ENCODE results near the gene ACOX3.
"Not testable (repeated sequence)": the region's sequence is repeated elsewhere in the genome, so short reads cannot be mapped to it uniquely, and the experiment has no call there.

The ACOX3 gene

GRCh38 chr4:8346838-8347605 is 93.5 kb downstream of the ACOX3 start:
- Mint-ChIP-seq H3K9me3 (ENCODE audit: low read depth) (no peaks in the 10 kb centered on the region), H3K4me1 (ENCODE audit: low read depth) (no peaks in the 10 kb centered on the region), H3K4me3 (no peak overlapping the region), H3K27me3 (peaks cover 2% of the 10 kb centered on the region), H3K27ac (no peak overlapping the region), H3K36me3 (no peaks in the 10 kb centered on the region)

DNA sequence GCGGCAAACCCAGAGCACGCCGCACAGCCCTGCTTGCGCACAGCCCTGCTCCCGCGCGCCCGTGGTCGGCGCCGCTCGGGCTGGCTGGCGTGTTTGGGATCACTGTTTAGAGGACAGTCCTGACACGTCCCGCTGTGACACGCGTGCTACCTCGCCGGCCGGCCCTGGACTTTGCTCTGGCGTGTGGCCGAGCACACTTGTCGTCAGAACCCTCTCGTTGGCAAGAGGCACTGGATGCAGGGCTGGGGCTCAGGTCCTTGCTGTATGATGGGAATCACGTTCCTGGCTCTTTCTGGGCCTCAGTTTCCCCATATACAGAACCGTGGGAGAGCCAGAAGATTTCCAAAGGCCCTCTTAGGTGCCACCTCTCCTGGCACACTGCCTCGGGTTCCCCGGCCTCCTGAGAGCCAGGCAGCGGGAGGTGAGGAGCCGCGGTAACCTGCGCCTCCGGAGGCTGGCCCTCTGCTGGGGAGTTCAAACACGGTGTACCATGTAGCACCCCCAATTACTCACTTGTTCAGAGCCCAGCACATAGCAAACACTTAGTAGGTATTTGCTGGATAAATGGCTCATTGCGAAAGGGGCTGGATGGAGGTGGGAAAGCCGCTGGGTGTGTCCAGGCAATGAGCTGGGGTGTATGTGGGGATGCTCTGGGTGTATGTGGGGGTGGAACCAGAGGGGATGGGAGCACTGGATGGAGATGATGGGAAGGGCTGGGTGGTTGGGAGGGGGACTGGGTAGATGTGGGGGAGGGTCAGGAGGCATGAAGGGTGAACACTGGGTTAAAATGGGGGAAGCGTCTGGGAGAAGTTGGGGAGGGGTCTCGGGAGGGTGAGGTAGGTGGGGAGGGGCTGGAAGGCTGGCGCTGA is 94.3 kb downstream of the ACOX3 start:
- no peaks in the 10 kb centered on the region for H3K9me3 Mint-ChIP-seq (ENCODE audit: low read depth)
- peaks cover 2% of the 10 kb centered on the region for H3K27me3 Mint-ChIP-seq
- H3K4me1 Mint-ChIP-seq (ENCODE audit: low read depth): no peaks in the 10 kb centered on the region
- no peaks in the 10 kb centered on the region for H3K36me3 Mint-ChIP-seq
- H3K4me3 Mint-ChIP-seq: no peak overlapping the region
- no peak overlapping the region for H3K27ac Mint-ChIP-seq

DNA sequence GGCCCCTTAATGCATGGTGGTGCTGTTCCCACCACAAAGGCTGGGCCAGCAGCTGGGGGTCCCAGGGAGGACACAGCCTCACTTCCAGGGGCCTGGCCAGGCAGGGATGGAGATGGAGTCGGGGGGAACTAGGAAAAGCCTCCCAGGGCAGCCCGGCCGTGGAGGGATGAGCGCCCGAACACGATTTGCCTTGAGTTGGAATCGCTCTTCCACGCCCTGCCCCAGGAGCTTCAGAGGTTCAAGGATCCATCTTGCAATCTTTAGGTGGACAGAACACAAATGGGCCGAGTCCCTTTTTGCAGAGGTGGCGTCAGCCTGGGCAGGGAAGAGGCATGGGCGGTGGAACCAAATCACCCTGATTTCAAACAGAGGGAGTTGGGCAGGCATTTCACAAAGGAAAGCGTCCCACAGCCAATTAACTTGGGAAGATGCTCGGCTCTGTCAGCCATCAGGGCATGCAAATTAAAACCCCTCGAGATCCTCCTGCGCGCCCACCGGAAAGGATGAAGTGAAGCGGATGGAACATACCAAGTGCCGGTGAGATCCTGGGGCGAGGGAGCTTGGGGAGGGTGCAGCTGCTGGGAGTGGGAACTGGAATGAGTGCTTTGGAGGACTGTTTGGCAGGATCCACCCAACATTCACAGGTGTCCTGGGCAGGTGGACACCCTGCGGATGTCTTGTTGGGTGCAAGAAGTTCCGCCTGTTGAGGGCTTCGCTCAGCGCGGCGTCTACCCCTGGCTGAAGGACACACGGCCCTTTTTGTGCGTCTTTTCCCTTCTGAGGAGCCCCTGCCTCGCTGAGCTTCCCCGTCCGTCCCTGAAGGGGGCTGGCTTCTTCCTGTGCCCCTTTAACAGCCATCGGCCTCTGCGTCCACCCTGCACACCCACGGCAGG is 95.2 kb downstream of the ACOX3 start:
- no peaks in the 10 kb centered on the region for H3K9me3 Mint-ChIP-seq (ENCODE audit: low read depth)
- H3K36me3 Mint-ChIP-seq: no peaks in the 10 kb centered on the region
- no peak overlapping the region for H3K4me3 Mint-ChIP-seq

DNA sequence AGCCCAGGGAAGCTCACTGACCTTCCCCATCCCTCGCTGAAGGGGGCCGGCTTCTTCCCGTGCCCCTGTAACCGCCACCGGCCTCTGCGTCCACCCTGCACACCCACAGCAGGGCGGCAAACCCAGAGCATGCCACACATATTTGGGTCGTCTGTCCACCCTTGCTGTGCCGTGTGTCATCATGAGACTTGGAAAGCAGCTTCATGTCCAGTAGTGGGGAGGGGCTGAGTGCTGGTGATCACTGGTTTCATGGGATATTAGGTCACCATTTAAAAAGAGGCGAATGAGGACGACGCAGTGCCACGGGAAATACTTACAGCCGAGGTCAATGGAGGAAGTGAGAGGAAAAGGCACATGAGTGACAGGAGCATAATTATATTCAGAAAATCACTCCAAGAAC is 96.1 kb downstream of the ACOX3 start:
- H3K9me3 Mint-ChIP-seq (ENCODE audit: low read depth): no peaks in the 10 kb centered on the region
- H3K27me3 Mint-ChIP-seq: peaks cover 4% of the 10 kb centered on the region
- no peaks in the 10 kb centered on the region for H3K4me1 Mint-ChIP-seq (ENCODE audit: low read depth)
- no peak overlapping the region for H3K4me3 Mint-ChIP-seq
- H3K36me3 Mint-ChIP-seq: no peaks in the 10 kb centered on the region
- H3K27ac Mint-ChIP-seq: no peak overlapping the region

More for the DNA sequence above, 95.2 kb downstream of the ACOX3 start:
- Mint-ChIP-seq H3K27ac (no peak overlapping the region), H3K4me1 (ENCODE audit: low read depth) (no peaks in the 10 kb centered on the region), H3K27me3 (peaks cover 4% of the 10 kb centered on the region)

DNA sequence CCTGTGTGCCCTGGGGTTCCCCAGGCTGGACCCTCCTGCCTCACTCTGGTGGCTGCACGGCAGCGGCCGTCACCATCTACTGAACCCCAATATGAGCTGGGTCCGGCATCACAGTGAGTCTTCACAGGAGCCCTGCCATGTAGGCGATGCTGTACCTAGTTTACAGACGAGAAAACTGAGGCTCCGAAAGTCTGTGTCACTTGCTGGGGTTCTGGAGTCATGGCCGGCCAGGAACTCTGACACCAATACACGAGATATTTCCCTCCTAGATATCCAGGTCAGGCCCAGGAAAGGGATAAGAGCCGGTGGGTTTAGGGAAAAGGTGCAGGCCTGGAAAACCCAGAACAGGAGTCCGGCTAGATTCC is 96.6 kb downstream of the ACOX3 start:
- no peak overlapping the region for H3K27ac Mint-ChIP-seq
- no peaks in the 10 kb centered on the region for H3K36me3 Mint-ChIP-seq
- H3K27me3 Mint-ChIP-seq: peaks cover 4% of the 10 kb centered on the region
- no peaks in the 10 kb centered on the region for H3K4me1 Mint-ChIP-seq (ENCODE audit: low read depth)
- H3K4me3 Mint-ChIP-seq: no peak overlapping the region
- no peaks in the 10 kb centered on the region for H3K9me3 Mint-ChIP-seq (ENCODE audit: low read depth)

DNA sequence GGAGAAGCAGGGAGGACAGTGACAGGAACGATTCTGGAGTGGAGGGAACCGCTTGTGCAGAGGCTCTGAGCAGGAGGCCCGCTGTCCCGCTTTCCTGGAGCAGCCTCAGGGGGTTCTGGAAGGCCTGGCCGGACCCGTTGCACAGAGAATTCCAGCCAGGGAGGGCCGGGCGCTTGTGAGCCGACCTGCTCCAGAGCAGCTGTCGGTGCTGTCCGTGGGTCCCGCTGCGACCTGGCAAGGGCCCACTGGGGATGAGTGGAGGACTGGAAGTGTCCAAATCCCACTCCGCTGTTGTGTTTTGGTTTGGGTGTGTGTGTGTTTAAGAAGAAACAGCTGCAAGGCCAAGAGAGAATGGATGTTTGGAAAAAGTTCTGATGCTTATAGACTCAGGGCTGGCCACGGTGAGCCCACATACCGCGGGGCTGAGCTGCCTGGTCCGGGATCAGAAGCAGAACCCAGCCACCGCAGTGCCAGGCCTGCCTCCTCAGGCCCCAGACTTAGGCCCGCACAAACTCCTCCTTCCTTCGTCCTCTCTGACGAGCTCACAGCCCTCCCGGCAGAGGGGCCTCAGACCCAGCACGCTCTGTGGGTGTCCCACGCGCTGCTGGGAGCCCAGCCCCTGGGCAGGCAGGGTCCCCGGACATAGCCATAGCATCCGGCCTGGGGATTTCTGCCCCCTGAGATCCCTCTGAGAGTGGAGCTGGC is 97.1 kb downstream of the ACOX3 start:
- Mint-ChIP-seq H3K4me1 (ENCODE audit: low read depth) (no peaks in the 10 kb centered on the region), H3K9me3 (ENCODE audit: low read depth) (no peaks in the 10 kb centered on the region), H3K27me3 (peaks cover 4% of the 10 kb centered on the region), H3K4me3 (no peak overlapping the region), H3K36me3 (no peaks in the 10 kb centered on the region), H3K27ac (no peak overlapping the region)

DNA sequence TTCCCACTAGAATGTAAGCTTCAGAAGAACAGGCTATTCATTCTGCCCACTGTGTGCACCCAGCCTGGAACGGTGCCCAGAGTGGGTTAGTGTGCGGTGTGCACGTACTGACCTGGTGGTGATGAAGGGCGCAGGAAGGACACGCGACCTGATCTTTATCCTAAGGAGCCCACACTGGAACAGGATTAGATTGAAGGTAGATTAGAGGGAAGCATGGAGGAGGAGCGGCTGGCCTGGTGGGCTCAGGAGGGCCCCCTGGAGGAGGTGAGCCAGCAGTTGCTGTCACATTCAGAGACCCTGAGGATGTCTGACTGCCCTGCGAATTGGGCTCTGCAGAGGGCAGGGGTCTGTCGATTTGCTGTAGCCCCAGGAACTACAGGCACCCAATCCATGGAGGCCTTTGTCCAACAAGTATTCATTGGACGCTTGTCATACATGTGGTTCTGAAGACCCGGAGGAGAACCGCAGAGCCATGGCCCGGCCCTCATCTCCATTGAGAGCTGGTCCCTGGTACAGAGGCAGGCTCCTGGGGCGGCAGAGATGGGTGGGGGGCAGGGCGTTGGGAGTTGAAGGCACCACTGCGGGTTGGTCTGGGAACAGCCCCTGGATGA is 97.8 kb downstream of the ACOX3 start:
- no peak overlapping the region for H3K4me3 Mint-ChIP-seq
- H3K4me1 Mint-ChIP-seq (ENCODE audit: low read depth): no peaks in the 10 kb centered on the region
- no peaks in the 10 kb centered on the region for H3K9me3 Mint-ChIP-seq (ENCODE audit: low read depth)
- H3K36me3 Mint-ChIP-seq: no peaks in the 10 kb centered on the region
- no peak overlapping the region for H3K27ac Mint-ChIP-seq
- peaks cover 4% of the 10 kb centered on the region for H3K27me3 Mint-ChIP-seq

- Mint-ChIP-seq H3K4me3 (no peak overlapping the region), H3K36me3 (peaks cover 2% of the 10 kb centered on the region), H3K27me3 (peaks cover 4% of the 10 kb centered on the region), H3K9me3 (ENCODE audit: low read depth) (peaks cover 3% of the 10 kb centered on the region), H3K27ac (no peak overlapping the region), H3K4me1 (ENCODE audit: low read depth) (no peaks in the 10 kb centered on the region)
Measured at GRCh38 chr4:8341691-8342090, 98.8 kb downstream of the ACOX3 start.

DNA sequence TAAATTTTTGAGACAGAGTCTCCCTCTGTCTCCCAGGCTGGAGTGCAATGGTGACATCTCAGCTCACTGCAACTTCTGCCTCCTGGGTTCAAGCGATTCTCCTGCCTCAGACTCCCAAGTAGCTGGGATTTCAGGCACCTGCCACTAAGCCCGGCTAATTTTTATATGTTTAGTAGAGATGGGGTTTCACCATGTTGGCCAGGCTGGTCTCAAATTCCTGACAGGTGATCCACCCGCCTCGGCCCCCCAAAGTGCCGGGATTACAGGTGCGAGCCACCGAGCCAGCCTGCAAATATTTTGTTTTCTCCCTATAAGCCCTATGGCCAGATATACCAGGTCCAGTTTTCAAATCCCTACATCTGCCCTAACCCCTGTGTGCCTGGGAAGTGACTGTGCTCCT is 99.2 kb downstream of the ACOX3 start:
- H3K4me1 Mint-ChIP-seq (ENCODE audit: low read depth); H3K9me3 Mint-ChIP-seq (ENCODE audit: low read depth); H3K36me3 Mint-ChIP-seq; H3K27ac Mint-ChIP-seq; H3K27me3 Mint-ChIP-seq; H3K4me3 Mint-ChIP-seq: not testable (repeated sequence)

- Mint-ChIP-seq H3K4me3 (no peak overlapping the region), H3K27me3 (peaks cover 4% of the 10 kb centered on the region), H3K27ac (no peak overlapping the region), H3K9me3 (ENCODE audit: low read depth) (peaks cover 10% of the 10 kb centered on the region), H3K36me3 (peaks cover 4% of the 10 kb centered on the region), H3K4me1 (ENCODE audit: low read depth) (no peaks in the 10 kb centered on the region)
Measured at GRCh38 chr4:8340781-8341241, 99.7 kb downstream of the ACOX3 start.

GRCh38 chr4:8338351-8338961 is 102.1 kb downstream of the ACOX3 start:
- Mint-ChIP-seq H3K36me3 (peaks cover 4% of the 10 kb centered on the region), H3K27ac (no peak overlapping the region), H3K9me3 (ENCODE audit: low read depth) (peaks cover 18% of the 10 kb centered on the region), H3K27me3 (peaks cover 4% of the 10 kb centered on the region), H3K4me3 (no peak overlapping the region), H3K4me1 (ENCODE audit: low read depth) (no peaks in the 10 kb centered on the region)

- peaks cover 4% of the 10 kb centered on the region for H3K27me3 Mint-ChIP-seq
- no peak overlapping the region for H3K27ac Mint-ChIP-seq
- peaks cover 22% of the 10 kb centered on the region for H3K9me3 Mint-ChIP-seq (ENCODE audit: low read depth)
- peaks cover 4% of the 10 kb centered on the region for H3K36me3 Mint-ChIP-seq
- H3K4me3 Mint-ChIP-seq: no peak overlapping the region
- no peaks in the 10 kb centered on the region for H3K4me1 Mint-ChIP-seq (ENCODE audit: low read depth)
Measured at GRCh38 chr4:8336412-8337075, 104.0 kb downstream of the ACOX3 start.

- Mint-ChIP-seq H3K27me3 (peaks cover 4% of the 10 kb centered on the region), H3K4me1 (ENCODE audit: low read depth) (no peaks in the 10 kb centered on the region), H3K4me3 (no peak overlapping the region), H3K27ac (no peak overlapping the region), H3K9me3 (ENCODE audit: low read depth) (peaks cover 22% of the 10 kb centered on the region), H3K36me3 (peaks cover 4% of the 10 kb centered on the region)
Measured at GRCh38 chr4:8335848-8336247, 104.7 kb downstream of the ACOX3 start.
